WTC11 (cell line): ENCODE results near the gene COL16A1. TPM values are rescaled to one million over a fixed set of nuclear protein-coding genes. Genes with fewer than 3 reads are reported as not detected.

Source experiments
- ATAC-seq: fragments of 200-7000 bp; cut with Tn5 transposase; 2 replicates; pipeline ENCODE4 v1.10.0; 2021; ENCODE audit warnings: mild to moderate bottlenecking, moderate library complexity
- CTCF ChIA-PET: fragments of 300-600 bp; sonication (Branson Sonifier 250); formaldehyde crosslinking; loops from one replicate; lab custom pipeline; 2021; ENCODE audit warnings: antibody characterized with exemption; lab: Charles Lee
- POLR2A ChIA-PET: fragments of 350-600 bp; sonication (Branson Sonifier 250); formaldehyde crosslinking; loops from one replicate; lab custom pipeline; 2021; ENCODE audit warnings: antibody characterized with exemption; lab: Charles Lee
- DNase-seq: peaks from one replicate; pipeline ENCODE4 v3.0.0; 2021; ENCODE audit warnings: low spot score
- H3K27ac Mint-ChIP-seq: 2 replicates; pipeline ENCODE4 v1.8.0; 2021; ENCODE audit warnings: mixed read lengths
- H3K27me3 Mint-ChIP-seq: 2 replicates; pipeline ENCODE4 v1.8.0; 2021; ENCODE audit warnings: low read depth, mild to moderate bottlenecking, moderate library complexity, mixed read lengths
- H3K36me3 Mint-ChIP-seq: 2 replicates; pipeline ENCODE4 v1.8.0; 2021; ENCODE audit warnings: mixed read lengths
- H3K4me1 Mint-ChIP-seq: 2 replicates; pipeline ENCODE4 v1.8.0; 2022; ENCODE audit warnings: mixed read lengths
- H3K4me3 Mint-ChIP-seq: 2 replicates; pipeline ENCODE4 v1.8.0; 2021; ENCODE audit warnings: mild to moderate bottlenecking, moderate library complexity, mixed read lengths
- H3K9me3 Mint-ChIP-seq: 2 replicates; pipeline ENCODE4 v1.8.0; 2021; ENCODE audit warnings: mixed read lengths
- ATF1 ChIP-seq: sonication (generic); formaldehyde crosslinking; IDR thresholded peaks from 2 replicates; pipeline ENCODE4 v1.8.1; 2023; ENCODE audit warnings: mild to moderate bottlenecking, moderate library complexity, missing genetic modification reagents
- CBFB ChIP-seq: sonication (generic); formaldehyde crosslinking; IDR thresholded peaks from 2 replicates; pipeline ENCODE4 v1.8.1; 2022; ENCODE audit warnings: mild to moderate bottlenecking, low read depth, missing genetic modification reagents
- CREM ChIP-seq: sonication (generic); formaldehyde crosslinking; IDR thresholded peaks from 2 replicates; pipeline ENCODE4 v1.8.1; 2022; ENCODE audit warnings: mild to moderate bottlenecking, missing genetic modification reagents, moderate library complexity
- ELF4 ChIP-seq: sonication (generic); formaldehyde crosslinking; IDR thresholded peaks from 2 replicates; pipeline ENCODE4 v1.8.1; 2022; ENCODE audit warnings: low read depth, mild to moderate bottlenecking, moderate library complexity, missing genetic modification reagents
- JAZF1 ChIP-seq: fragments of 250-450 bp; sonication (Bioruptor Pico); IDR thresholded peaks from 2 replicates; pipeline ENCODE4 v1.9.0; 2021; ENCODE audit warnings: moderate library complexity, mild to moderate bottlenecking, inconsistent platforms
- KAT7 ChIP-seq: sonication (generic); formaldehyde crosslinking; IDR thresholded peaks from 2 replicates; pipeline ENCODE4 v1.8.1; 2023; ENCODE audit warnings: missing genetic modification reagents, mild to moderate bottlenecking, borderline replicate concordance
- NFE2L1 ChIP-seq: sonication (generic); formaldehyde crosslinking; IDR thresholded peaks from 2 replicates; pipeline ENCODE4 v1.8.1; 2023; ENCODE audit warnings: missing genetic modification reagents
- NR1H2 ChIP-seq: sonication (generic); formaldehyde crosslinking; IDR thresholded peaks from 2 replicates; pipeline ENCODE4 v1.9.0; 2021; ENCODE audit warnings: mild to moderate bottlenecking, moderate library complexity, missing genetic modification reagents
- SMAD3 ChIP-seq: sonication (generic); formaldehyde crosslinking; IDR thresholded peaks from 2 replicates; pipeline ENCODE4 v1.8.0; 2022; ENCODE audit warnings: missing genetic modification reagents, mild to moderate bottlenecking, borderline replicate concordance
- SMAD4 ChIP-seq: sonication (generic); formaldehyde crosslinking; IDR thresholded peaks from 2 replicates; pipeline ENCODE4 v1.8.0; 2022; ENCODE audit warnings: mild to moderate bottlenecking, missing genetic modification reagents
- TCF7 ChIP-seq: sonication (generic); formaldehyde crosslinking; IDR thresholded peaks from 2 replicates; pipeline ENCODE4 v1.8.0; 2022; ENCODE audit warnings: mild to moderate bottlenecking, low read depth, missing genetic modification reagents, moderate library complexity
- TP53 ChIP-seq: sonication (generic); formaldehyde crosslinking; IDR thresholded peaks from 2 replicates; pipeline ENCODE4 v1.8.1; 2023; ENCODE audit warnings: mild to moderate bottlenecking, missing genetic modification reagents
- USF2 ChIP-seq: sonication (generic); formaldehyde crosslinking; IDR thresholded peaks from 2 replicates; pipeline ENCODE4 v1.8.1; 2023; ENCODE audit warnings: mild to moderate bottlenecking, missing genetic modification reagents, moderate library complexity
- ZNF263 ChIP-seq: sonication (generic); formaldehyde crosslinking; IDR thresholded peaks from 2 replicates; pipeline ENCODE4 v1.8.1; 2022; ENCODE audit warnings: low read depth, mild to moderate bottlenecking, moderate library complexity, missing genetic modification reagents
- ZNF416 ChIP-seq: fragments of 250-450 bp; sonication (Bioruptor Pico); IDR thresholded peaks from 2 replicates; pipeline ENCODE4 v1.9.0; 2021; ENCODE audit warnings: mild to moderate bottlenecking, inconsistent platforms
- ZNF425 ChIP-seq: fragments of 250-450 bp; sonication (Bioruptor Pico); conservative IDR thresholded peaks from 2 replicates; pipeline ENCODE4 v1.9.0; 2021; ENCODE audit warnings: mild to moderate bottlenecking
- total RNA-seq: library from RNA; stranded (reverse); gene quantifications from 3 replicates; pipeline ENCODE4 v1.2.3, GENCODE V29; 2021
- TF ChIP-seq, protein P1 (sequence below): fragments of 250-450 bp; sonication (Bioruptor Pico); IDR thresholded peaks from 2 replicates; pipeline ENCODE4 v1.9.0; 2021; ENCODE audit warnings: moderate library complexity, mild to moderate bottlenecking, inconsistent platforms, borderline replicate concordance
- TF ChIP-seq, protein P2 (sequence below): sonication (generic); formaldehyde crosslinking; IDR thresholded peaks from 2 replicates; pipeline ENCODE4 v1.8.1; 2022; ENCODE audit warnings: mild to moderate bottlenecking, moderate library complexity, missing genetic modification reagents
- TF ChIP-seq, protein P3 (sequence below): sonication (generic); formaldehyde crosslinking; IDR thresholded peaks from 2 replicates; pipeline ENCODE4 v1.8.1; 2023; ENCODE audit warnings: mild to moderate bottlenecking, missing genetic modification reagents
- TF ChIP-seq, protein P4 (sequence below): sonication (generic); formaldehyde crosslinking; IDR thresholded peaks from 2 replicates; pipeline ENCODE4 v1.8.1; 2023; ENCODE audit warnings: mild to moderate bottlenecking, missing genetic modification reagents, moderate library complexity

Gene COL16A1
- total RNA-seq, 1 experiment from 2014 or later = 8.8 TPM

DNA sequence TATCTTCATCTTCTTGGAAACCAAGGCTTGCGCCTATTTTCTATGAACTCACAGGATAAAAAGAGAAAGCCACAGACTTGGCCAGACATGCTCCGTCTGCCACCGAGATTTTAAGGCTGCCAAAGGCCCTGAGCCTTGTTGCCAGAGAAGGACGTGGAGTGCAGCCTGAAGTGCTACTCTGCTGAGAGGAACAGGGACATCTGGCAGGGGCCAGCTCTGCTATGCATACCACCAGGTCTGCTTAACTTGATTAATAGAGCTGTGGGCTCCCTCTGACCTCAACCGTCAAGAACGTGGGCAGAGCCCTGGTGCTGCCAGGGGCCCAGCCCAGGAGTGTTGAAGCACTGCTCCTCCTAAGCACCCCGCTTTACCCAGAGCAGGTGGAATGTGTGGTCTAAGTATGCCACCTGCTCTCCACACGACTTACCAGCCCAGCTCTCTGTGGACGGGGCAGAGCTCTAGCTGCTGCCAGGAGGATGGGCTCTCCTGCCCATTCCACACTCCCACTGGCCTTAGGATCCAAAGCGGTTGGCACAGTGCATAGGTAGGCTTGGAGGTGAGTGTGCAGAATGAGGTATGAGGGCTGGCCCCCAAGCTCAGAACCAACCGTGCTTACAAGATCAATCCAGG lies 75.8 kb downstream of the COL16A1 start (continued):
- TF ChIP-seq USF2 (CRISPR knock-in tag) = no peak
- no peak for TF ChIP-seq NR1H2 (CRISPR knock-in tag)
- TF ChIP-seq ELF4 (CRISPR knock-in tag) = no peak
- TF ChIP-seq TCF7 = no peak
- TF ChIP-seq, protein P1, sequence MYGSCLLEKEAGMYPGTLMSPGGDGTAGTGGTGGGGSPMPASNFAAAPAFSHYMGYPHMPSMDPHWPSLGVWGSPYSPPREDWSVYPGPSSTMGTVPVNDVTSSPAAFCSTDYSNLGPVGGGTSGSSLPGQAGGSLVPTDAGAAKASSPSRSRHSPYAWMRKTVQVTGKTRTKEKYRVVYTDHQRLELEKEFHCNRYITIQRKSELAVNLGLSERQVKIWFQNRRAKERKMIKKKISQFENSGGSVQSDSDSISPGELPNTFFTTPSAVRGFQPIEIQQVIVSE (CRISPR knock-in tag) = no peak
- no peak for TF ChIP-seq SMAD3 (CRISPR knock-in tag)
- TF ChIP-seq KAT7 = no peak
- TF ChIP-seq, all 79 proteins: peak for 0

DNA sequence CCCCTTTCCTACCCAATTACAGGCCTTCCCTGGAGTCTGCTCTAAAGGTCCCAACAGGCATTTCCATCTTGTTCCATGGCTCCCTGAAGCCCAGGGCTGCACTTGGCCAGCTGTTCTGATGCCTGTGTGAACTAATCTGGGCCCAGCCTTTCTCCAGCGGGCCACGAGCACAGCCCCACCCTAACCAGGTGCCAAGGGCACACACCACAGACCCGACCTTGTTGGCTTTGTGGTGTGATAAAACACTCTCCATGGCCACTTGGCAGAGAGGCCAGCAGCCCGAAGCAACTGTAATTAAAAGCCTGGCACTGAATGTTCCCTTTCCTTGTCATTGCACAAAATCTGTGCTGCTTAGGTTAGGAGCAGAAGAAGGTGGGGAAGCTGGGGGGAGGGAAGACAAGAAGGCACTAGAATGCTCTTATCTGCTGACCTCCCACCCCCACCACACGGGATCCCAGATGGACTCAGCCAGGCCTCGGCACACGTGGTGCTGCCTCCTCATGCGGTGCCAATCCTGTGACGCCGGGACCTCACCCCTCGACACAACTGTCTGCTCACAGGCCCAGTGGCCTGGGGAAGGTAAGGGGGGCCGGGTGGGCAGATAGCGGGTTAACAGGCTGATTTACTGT lies 76.4 kb downstream of the COL16A1 start:
- POLR2A ChIA-PET = interaction anchor here (0.5 kb wide), 1 partner anchor 480 kb away, joined by 5 read pairs; no protein-coding TSS in a partner anchor
- Mint-ChIP-seq H3K27ac (no peak overlapping the region), H3K4me3 (no peak overlapping the region), H3K9me3 (no peaks in the 10 kb centered on the region), H3K27me3 (no peaks in the 10 kb centered on the region), H3K36me3 (peaks cover 17% of the 10 kb centered on the region), H3K4me1 (0 out of 2 replicates have a peak, but pooled peaks cover 4% of the 10 kb centered on the region)
- TF ChIP-seq ZNF425 (CRISPR knock-in tag) = no peak
- DNase-seq (no peak), ATAC-seq (no peak)
- CTCF ChIA-PET = interaction anchor here (0.8 to 2.8 kb wide), 4 partner anchors 9 to 161 kb away, joined by 4 to 14 read pairs (median 6); partner anchors contain the start of gene HCRTR1

DNA sequence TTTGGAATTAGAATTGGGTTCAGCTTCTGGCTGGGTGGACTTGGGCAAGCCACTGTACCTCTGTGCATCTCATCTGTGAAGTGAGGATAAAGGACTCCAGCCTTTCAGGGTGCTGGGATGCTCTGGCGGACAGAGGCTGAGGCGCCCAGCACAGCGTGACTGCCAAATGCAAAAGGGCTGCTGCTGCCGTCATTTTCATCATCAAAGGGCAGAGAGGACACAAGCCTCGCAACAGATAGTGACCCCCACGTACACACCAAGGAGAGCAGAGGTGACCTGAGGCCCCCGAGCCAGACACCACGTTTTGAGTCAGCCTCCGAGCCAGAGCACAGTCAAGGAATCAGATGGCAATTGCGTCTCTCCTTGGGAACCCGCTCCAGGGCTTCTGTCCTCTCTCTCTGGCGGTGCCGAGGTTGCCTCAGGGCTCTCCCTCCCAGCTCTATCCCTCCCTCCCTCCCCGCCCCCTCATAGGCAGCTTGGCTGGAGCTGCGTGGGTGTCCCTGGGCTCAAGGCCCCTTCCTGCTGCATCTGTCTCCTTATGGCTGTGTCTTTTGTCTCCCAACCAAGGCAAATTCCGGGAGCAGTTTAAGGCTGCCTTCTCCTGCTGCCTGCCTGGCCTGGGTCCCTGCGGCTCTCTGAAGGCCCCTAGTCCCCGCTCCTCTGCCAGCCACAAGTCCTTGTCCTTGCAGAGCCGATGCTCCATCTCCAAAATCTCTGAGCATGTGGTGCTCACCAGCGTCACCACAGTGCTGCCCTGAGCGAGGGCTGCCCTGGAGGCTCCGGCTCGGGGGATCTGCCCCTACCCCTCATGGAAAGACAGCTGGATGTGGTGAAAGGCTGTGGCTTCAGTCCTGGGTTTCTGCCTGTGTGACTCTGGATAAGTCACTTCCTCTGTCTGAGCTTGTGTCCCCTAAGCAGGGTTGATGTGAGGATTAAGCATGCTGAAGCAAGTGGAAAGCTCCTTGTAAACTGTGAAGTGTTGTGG lies 77.3 kb downstream of the COL16A1 start:
- peaks cover 17% of the 10 kb centered on the region for H3K36me3 Mint-ChIP-seq
- ChIA-PET CTCF (interaction anchor here (0.8 to 2.8 kb wide), 4 partner anchors 9 to 162 kb away, joined by 3 to 14 read pairs (median 4); partner anchors contain the start of gene HCRTR1), POLR2A (no interaction called here)
- no peak for DNase-seq
- ATAC-seq = peak; percentile 50
- H3K27me3 Mint-ChIP-seq = no peaks in the 10 kb centered on the region
- H3K27ac Mint-ChIP-seq = no peak overlapping the region; the same call in 1 of the 2 replicates
- no peaks in the 10 kb centered on the region for H3K9me3 Mint-ChIP-seq
- 0 out of 2 replicates have a peak, but pooled peaks cover 4% of the 10 kb centered on the region for H3K4me1 Mint-ChIP-seq
- no peak overlapping the region for H3K4me3 Mint-ChIP-seq
- TF ChIP-seq, protein P2, sequence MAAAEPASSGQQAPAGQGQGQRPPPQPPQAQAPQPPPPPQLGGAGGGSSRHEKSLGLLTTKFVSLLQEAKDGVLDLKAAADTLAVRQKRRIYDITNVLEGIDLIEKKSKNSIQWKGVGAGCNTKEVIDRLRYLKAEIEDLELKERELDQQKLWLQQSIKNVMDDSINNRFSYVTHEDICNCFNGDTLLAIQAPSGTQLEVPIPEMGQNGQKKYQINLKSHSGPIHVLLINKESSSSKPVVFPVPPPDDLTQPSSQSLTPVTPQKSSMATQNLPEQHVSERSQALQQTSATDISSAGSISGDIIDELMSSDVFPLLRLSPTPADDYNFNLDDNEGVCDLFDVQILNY (CRISPR knock-in tag) = no peak
- TF ChIP-seq ATF1 = no peak
- TF ChIP-seq SMAD4 (CRISPR knock-in tag) = no peak
- no peak for TF ChIP-seq TP53 (CRISPR knock-in tag)
- no peak for TF ChIP-seq JAZF1
- no peak for TF ChIP-seq ELF4 (CRISPR knock-in tag)
- TF ChIP-seq ZNF416 (CRISPR knock-in tag) = no peak
- no peak for TF ChIP-seq CREM (CRISPR knock-in tag)
- TF ChIP-seq, protein P3, sequence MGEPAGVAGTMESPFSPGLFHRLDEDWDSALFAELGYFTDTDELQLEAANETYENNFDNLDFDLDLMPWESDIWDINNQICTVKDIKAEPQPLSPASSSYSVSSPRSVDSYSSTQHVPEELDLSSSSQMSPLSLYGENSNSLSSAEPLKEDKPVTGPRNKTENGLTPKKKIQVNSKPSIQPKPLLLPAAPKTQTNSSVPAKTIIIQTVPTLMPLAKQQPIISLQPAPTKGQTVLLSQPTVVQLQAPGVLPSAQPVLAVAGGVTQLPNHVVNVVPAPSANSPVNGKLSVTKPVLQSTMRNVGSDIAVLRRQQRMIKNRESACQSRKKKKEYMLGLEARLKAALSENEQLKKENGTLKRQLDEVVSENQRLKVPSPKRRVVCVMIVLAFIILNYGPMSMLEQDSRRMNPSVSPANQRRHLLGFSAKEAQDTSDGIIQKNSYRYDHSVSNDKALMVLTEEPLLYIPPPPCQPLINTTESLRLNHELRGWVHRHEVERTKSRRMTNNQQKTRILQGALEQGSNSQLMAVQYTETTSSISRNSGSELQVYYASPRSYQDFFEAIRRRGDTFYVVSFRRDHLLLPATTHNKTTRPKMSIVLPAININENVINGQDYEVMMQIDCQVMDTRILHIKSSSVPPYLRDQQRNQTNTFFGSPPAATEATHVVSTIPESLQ (CRISPR knock-in tag) = no peak
- TF ChIP-seq, protein P4, sequence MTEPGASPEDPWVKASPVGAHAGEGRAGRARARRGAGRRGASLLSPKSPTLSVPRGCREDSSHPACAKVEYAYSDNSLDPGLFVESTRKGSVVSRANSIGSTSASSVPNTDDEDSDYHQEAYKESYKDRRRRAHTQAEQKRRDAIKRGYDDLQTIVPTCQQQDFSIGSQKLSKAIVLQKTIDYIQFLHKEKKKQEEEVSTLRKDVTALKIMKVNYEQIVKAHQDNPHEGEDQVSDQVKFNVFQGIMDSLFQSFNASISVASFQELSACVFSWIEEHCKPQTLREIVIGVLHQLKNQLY (CRISPR knock-in tag) = no peak
- TF ChIP-seq CBFB (CRISPR knock-in tag) = no peak
- TF ChIP-seq ZNF263 (CRISPR knock-in tag) = no peak
- TF ChIP-seq NFE2L1 (CRISPR knock-in tag) = no peak
